Measurements from ENCODE around the gene UCHL3. TPM values are rescaled to one million over a fixed set of nuclear protein-coding genes. Genes with fewer than 3 reads are reported as not detected.

Gene UCHL3
- total RNA-seq, 1 experiment from 2014 or later: 50.0 TPM

- H2AFZ ChIP-seq (ENCODE audit: low read length): no peak overlapping the region
- H3F3A ChIP-seq (ENCODE audit: low read length, unreplicated experiment): no peaks in the 10 kb centered on the region
- TF ChIP-seq EZH2 (IDR thresholded peaks at IDR 0.05; ENCODE audit: low read length, unreplicated experiment): no peak
- no peak for TF ChIP-seq EZH2phosphoT487 (IDR thresholded peaks at IDR 0.05; ENCODE audit: borderline replicate concordance, low read length)
- no peak for TF ChIP-seq CTCF (conservative IDR thresholded peaks at IDR 0.05; ENCODE audit: low read depth, low read length)
- intact Hi-C loops (cut with micrococcal nuclease): loop anchor here (5.0 kb wide), 1 partner anchor 176 kb away; no protein-coding TSS in a partner anchor
- no peaks in the 10 kb centered on the region for H3K9me2 ChIP-seq (replicated peaks; ENCODE audit: low read length)
- ChIA-PET CTCF (interaction anchor here (0.8 kb wide), 1 partner anchor 66 kb away, joined by 4 read pairs; the partner anchor contains the start of gene TBC1D4), POLR2A (ENCODE audit: unreplicated experiment) (no interaction called here)
- H3K27ac ChIP-seq (ENCODE audit: low read length): no peak overlapping the region
- no peak overlapping the region for H3K9ac ChIP-seq (ENCODE audit: low read length)
- peaks cover 20% of the 10 kb centered on the region for H4K20me1 ChIP-seq (ENCODE audit: low read length)
- DNase-seq: no peak
- no peaks in the 10 kb centered on the region for H3K27me3 ChIP-seq (ENCODE audit: low read length)
- H3K4me1 ChIP-seq (ENCODE audit: insufficient read depth, low read length): peaks cover 37% of the 10 kb centered on the region
- H3K4me2 ChIP-seq (ENCODE audit: low read length): peak overlapping the region; percentile 92; the same call in 1 of the 2 replicates
- peaks cover 37% of the 10 kb centered on the region for H3K79me2 ChIP-seq (ENCODE audit: low read length)
- no TSS peak for BruUV-seq (replicated peaks)
- ATAC-seq: no peak
- H3K9me3 ChIP-seq (ENCODE audit: low read length): no peaks in the 10 kb centered on the region
- peaks cover 2% of the 10 kb centered on the region; the same call in 1 of the 2 replicates for H3K36me3 ChIP-seq (ENCODE audit: low read depth, low read length)
- H3K4me3 ChIP-seq (ENCODE audit: low read length): no peak overlapping the region
Observed at GRCh38 chr13:75547917-75548316, 1.7 kb upstream of the UCHL3 start.

- Histone ChIP-seq H3K27ac (ENCODE audit: low read length) (peak overlapping the region; percentile 75), H3K9me3 (ENCODE audit: low read length) (no peaks in the 10 kb centered on the region), H3K4me1 (ENCODE audit: insufficient read depth, low read length) (peaks cover 37% of the 10 kb centered on the region), H2AFZ (ENCODE audit: low read length) (peak overlapping the region; percentile 78), H3K9ac (ENCODE audit: low read length) (peak overlapping the region; percentile 90), H3K36me3 (ENCODE audit: low read depth, low read length) (peaks cover 19% of the 10 kb centered on the region), H3K79me2 (ENCODE audit: low read length) (peaks cover 59% of the 10 kb centered on the region), H3K9me2 (replicated peaks; ENCODE audit: low read length) (no peaks in the 10 kb centered on the region), H3K27me3 (ENCODE audit: low read length) (no peaks in the 10 kb centered on the region), H4K20me1 (ENCODE audit: low read length) (peaks cover 20% of the 10 kb centered on the region), H3K4me2 (ENCODE audit: low read length) (peak overlapping the region; percentile 92), H3F3A (ENCODE audit: low read length, unreplicated experiment) (no peaks in the 10 kb centered on the region), H3K4me3 (ENCODE audit: low read length) (peak overlapping the region; percentile 89)
- intact Hi-C loops (cut with micrococcal nuclease): no loop called here
- ATAC-seq (peak; percentile 55), DNase-seq (peak; percentile 75)
- CTCF ChIA-PET: interaction anchor here (0.6 to 1.0 kb wide), 3 partner anchors 10 to 183 kb away, joined by 4 to 8 read pairs (median 4); partner anchors contain the start of gene TBC1D4
- BruUV-seq (replicated peaks): TSS peak; percentile 45
- TF ChIP-seq EZH2phosphoT487 (IDR thresholded peaks at IDR 0.05; ENCODE audit: borderline replicate concordance, low read length): no peak
- TF ChIP-seq CTCF (conservative IDR thresholded peaks at IDR 0.05; ENCODE audit: low read depth, low read length): no peak
- no peak for TF ChIP-seq EZH2 (IDR thresholded peaks at IDR 0.05; ENCODE audit: low read length, unreplicated experiment)
- POLR2A ChIA-PET (ENCODE audit: unreplicated experiment): interaction anchor here (0.6 kb wide), 2 partner anchors 12 to 167 kb away, joined by 3 to 4 read pairs; no protein-coding TSS in a partner anchor
Observed at GRCh38 chr13:75550159-75550567, 572 bp downstream of the UCHL3 start.

GRCh38 chr13:75554464-75554863 lies 4.9 kb downstream of the UCHL3 start:
- intact Hi-C loops (cut with micrococcal nuclease): no loop called here
- ChIA-PET POLR2A (ENCODE audit: unreplicated experiment) (no interaction called here), CTCF (no interaction called here)
- ATAC-seq (no peak), DNase-seq (no peak)
- Histone ChIP-seq H3K9me2 (replicated peaks; ENCODE audit: low read length) (no peaks in the 10 kb centered on the region), H3K79me2 (ENCODE audit: low read length) (peaks cover 88% of the 10 kb centered on the region), H3K27me3 (ENCODE audit: low read length) (no peaks in the 10 kb centered on the region), H3F3A (ENCODE audit: low read length, unreplicated experiment) (no peaks in the 10 kb centered on the region), H3K27ac (ENCODE audit: low read length) (no peak overlapping the region), H4K20me1 (ENCODE audit: low read length) (peaks cover 20% of the 10 kb centered on the region), H3K36me3 (ENCODE audit: low read depth, low read length) (peaks cover 21% of the 10 kb centered on the region), H3K4me1 (ENCODE audit: insufficient read depth, low read length) (peaks cover 17% of the 10 kb centered on the region), H2AFZ (ENCODE audit: low read length) (no peak overlapping the region), H3K9me3 (ENCODE audit: low read length) (no peaks in the 10 kb centered on the region), H3K4me3 (ENCODE audit: low read length) (no peak overlapping the region), H3K4me2 (ENCODE audit: low read length) (no peak overlapping the region), H3K9ac (ENCODE audit: low read length) (no peak overlapping the region)
- no TSS peak for BruUV-seq (replicated peaks)
- TF ChIP-seq CTCF (conservative IDR thresholded peaks at IDR 0.05; ENCODE audit: low read depth, low read length): no peak
- TF ChIP-seq EZH2phosphoT487 (IDR thresholded peaks at IDR 0.05; ENCODE audit: borderline replicate concordance, low read length): no peak
- no peak for TF ChIP-seq EZH2 (IDR thresholded peaks at IDR 0.05; ENCODE audit: low read length, unreplicated experiment)

Measured in PC-3 (cell line).